ENCODE results near the gene STAG3.
"Not testable (repeated sequence)": the region's sequence is repeated elsewhere in the genome, so short reads cannot be mapped to it uniquely, and the experiment has no call there.

DNA sequence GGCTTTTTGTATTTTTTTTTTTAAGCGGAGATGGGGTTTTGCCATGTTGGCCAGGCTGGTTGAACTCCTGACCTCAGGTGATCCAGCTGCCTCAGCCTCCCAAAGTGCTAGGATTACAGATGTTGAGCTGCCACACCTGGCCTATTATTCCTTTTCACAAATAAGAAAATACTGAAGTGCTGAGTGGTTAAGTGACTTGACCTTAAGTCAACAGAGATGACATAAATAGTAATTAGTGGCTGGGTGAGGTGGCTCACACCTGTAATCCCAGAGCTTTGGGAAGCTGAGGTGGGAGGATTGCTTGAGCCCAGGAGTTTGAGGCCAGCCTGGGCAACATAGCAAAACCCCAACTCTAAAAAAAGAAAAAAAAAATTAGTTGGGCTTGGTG is 47.5 kb upstream of the STAG3 start:
- not testable (repeated sequence) for TF ChIP-seq CTCF (IDR thresholded peaks at IDR 0.05); POLR2AphosphoS5 (IDR thresholded peaks at IDR 0.05; ENCODE audit: insufficient read depth in 1 of 2, low read depth in 1 of 2); POLR2A (IDR thresholded peaks at IDR 0.05)
